ENCODE measurements around the gene RAD21L1.

Gene RAD21L1

GRCh38 chr20:1298888-1299511, 73.2 kb downstream of the RAD21L1 start:
- Mint-ChIP-seq H3K27ac (ENCODE audit: low read depth) (no peak overlapping the region), H3K4me3 (no peak overlapping the region), H3K9me3 (no peaks in the 10 kb centered on the region)

GRCh38 chr20:1299522-1299921, 73.7 kb downstream of the RAD21L1 start:
- H3K36me3 Mint-ChIP-seq (ENCODE audit: insufficient read depth), result peaks cover 9% of the 10 kb centered on the region
- ATAC-seq (replicated peaks; ENCODE audit: extremely low read depth, poor library complexity, severe bottlenecking) (no peak), DNase-seq (ENCODE audit: low spot score in 2 of 2) (no peak)
- no peaks in the 10 kb centered on the region for H3K9me3 Mint-ChIP-seq
- H3K27ac Mint-ChIP-seq (ENCODE audit: low read depth), result no peak overlapping the region
- H3K4me3 Mint-ChIP-seq, result no peak overlapping the region
- H3K4me1 Mint-ChIP-seq, result peaks cover 23% of the 10 kb centered on the region
- no peaks in the 10 kb centered on the region for H3K27me3 Mint-ChIP-seq

More at GRCh38 chr20:1298888-1299511, 73.2 kb downstream of the RAD21L1 start:
- peaks cover 23% of the 10 kb centered on the region for H3K4me1 Mint-ChIP-seq
- H3K27me3 Mint-ChIP-seq, result no peaks in the 10 kb centered on the region
- ATAC-seq (replicated peaks; ENCODE audit: extremely low read depth, poor library complexity, severe bottlenecking), result no peak
- no peak for DNase-seq (ENCODE audit: low spot score in 2 of 2)
- H3K36me3 Mint-ChIP-seq (ENCODE audit: insufficient read depth), result peaks cover 9% of the 10 kb centered on the region

GRCh38 chr20:1300083-1300840, 74.4 kb downstream of the RAD21L1 start:
- Mint-ChIP-seq H3K4me3 (no peak overlapping the region), H3K9me3 (no peaks in the 10 kb centered on the region), H3K27ac (ENCODE audit: low read depth) (no peak overlapping the region), H3K36me3 (ENCODE audit: insufficient read depth) (peaks cover 11% of the 10 kb centered on the region), H3K27me3 (no peaks in the 10 kb centered on the region), H3K4me1 (peaks cover 23% of the 10 kb centered on the region)
- no peak for DNase-seq (ENCODE audit: low spot score in 2 of 2)
- no peak for ATAC-seq (replicated peaks; ENCODE audit: extremely low read depth, poor library complexity, severe bottlenecking)

- Mint-ChIP-seq H3K4me1 (peaks cover 23% of the 10 kb centered on the region), H3K27me3 (no peaks in the 10 kb centered on the region), H3K27ac (ENCODE audit: low read depth) (peak overlapping the region; percentile 79), H3K4me3 (peak overlapping the region; percentile 36), H3K36me3 (ENCODE audit: insufficient read depth) (peaks cover 12% of the 10 kb centered on the region), H3K9me3 (no peaks in the 10 kb centered on the region)
- no peak for ATAC-seq (replicated peaks; ENCODE audit: extremely low read depth, poor library complexity, severe bottlenecking)
- no peak for DNase-seq (ENCODE audit: low spot score in 2 of 2)
These were observed 75.2 kb downstream of the RAD21L1 start for GRCh38 chr20:1301031-1301529.

GRCh38 chr20:1302685-1303541, 77.1 kb downstream of the RAD21L1 start:
- DNase-seq (ENCODE audit: low spot score in 2 of 2) (no peak), ATAC-seq (replicated peaks; ENCODE audit: extremely low read depth, poor library complexity, severe bottlenecking) (peak; percentile 50)
- peaks cover 10% of the 10 kb centered on the region for H3K36me3 Mint-ChIP-seq (ENCODE audit: insufficient read depth)
- no peaks in the 10 kb centered on the region for H3K27me3 Mint-ChIP-seq
- no peaks in the 10 kb centered on the region for H3K9me3 Mint-ChIP-seq
- peak overlapping the region; percentile 44 for H3K27ac Mint-ChIP-seq (ENCODE audit: low read depth)
- H3K4me3 Mint-ChIP-seq, result no peak overlapping the region
- peaks cover 17% of the 10 kb centered on the region for H3K4me1 Mint-ChIP-seq

- Mint-ChIP-seq H3K4me1 (peaks cover 11% of the 10 kb centered on the region), H3K36me3 (ENCODE audit: insufficient read depth) (peaks cover 10% of the 10 kb centered on the region), H3K9me3 (no peaks in the 10 kb centered on the region), H3K27me3 (no peaks in the 10 kb centered on the region), H3K27ac (ENCODE audit: low read depth) (no peak overlapping the region), H3K4me3 (no peak overlapping the region)
- DNase-seq (ENCODE audit: low spot score in 2 of 2) (no peak), ATAC-seq (replicated peaks; ENCODE audit: extremely low read depth, poor library complexity, severe bottlenecking) (no peak)
These were observed 79.1 kb downstream of the RAD21L1 start for GRCh38 chr20:1304710-1305515.
